ENCODE data around the gene CABLES1.
"Not testable (repeated sequence)": the region's sequence is repeated elsewhere in the genome, so short reads cannot be mapped to it uniquely, and the experiment has no call there.

Gene CABLES1

GRCh38 chr18:23239885-23240608 is 104.8 kb downstream of the CABLES1 start:
- no peak for DNase-seq (ENCODE audit: low read depth in 2 of 2)

- no peak for DNase-seq (ENCODE audit: low read depth in 2 of 2)
These were observed 105.3 kb downstream of the CABLES1 start for GRCh38 chr18:23240609-23240930.

GRCh38 chr18:23241833-23242496 is 106.7 kb downstream of the CABLES1 start:
- not testable (repeated sequence) for DNase-seq (ENCODE audit: low read depth in 2 of 2)

- DNase-seq (ENCODE audit: low read depth in 2 of 2) = no peak
These were observed 107.9 kb downstream of the CABLES1 start for GRCh38 chr18:23243178-23243577.

- DNase-seq (ENCODE audit: low read depth in 2 of 2) = no peak
These were observed 108.5 kb downstream of the CABLES1 start for GRCh38 chr18:23243816-23244215.

GRCh38 chr18:23244401-23244800 is 109.1 kb downstream of the CABLES1 start:
- no peak for DNase-seq (ENCODE audit: low read depth in 2 of 2)

GRCh38 chr18:23245461-23245860 is 110.2 kb downstream of the CABLES1 start:
- DNase-seq (ENCODE audit: low read depth in 2 of 2) = no peak

GRCh38 chr18:23247331-23247730 is 112.0 kb downstream of the CABLES1 start:
- no peak for DNase-seq (ENCODE audit: low read depth in 2 of 2)

GRCh38 chr18:23247896-23248295 is 112.6 kb downstream of the CABLES1 start:
- no peak for DNase-seq (ENCODE audit: low read depth in 2 of 2)

GRCh38 chr18:23248826-23249225 is 113.5 kb downstream of the CABLES1 start:
- no peak for DNase-seq (ENCODE audit: low read depth in 2 of 2)

- DNase-seq (ENCODE audit: low read depth in 2 of 2) = no peak
These were observed 114.1 kb downstream of the CABLES1 start for GRCh38 chr18:23249348-23249747.

- no peak for DNase-seq (ENCODE audit: low read depth in 2 of 2)
These were observed 115.8 kb downstream of the CABLES1 start for GRCh38 chr18:23250893-23251656.

- no peak for DNase-seq (ENCODE audit: low read depth in 2 of 2)
These were observed 118.3 kb downstream of the CABLES1 start for GRCh38 chr18:23253630-23254029.

GRCh38 chr18:23257137-23257536 is 121.9 kb downstream of the CABLES1 start:
- DNase-seq (ENCODE audit: low read depth in 2 of 2) = no peak

GRCh38 chr18:23257686-23258565 is 122.6 kb downstream of the CABLES1 start:
- DNase-seq (ENCODE audit: low read depth in 2 of 2) = no peak

- no peak for DNase-seq (ENCODE audit: low read depth in 2 of 2)
These were observed 123.5 kb downstream of the CABLES1 start for GRCh38 chr18:23258566-23259469.

- no peak for DNase-seq (ENCODE audit: low read depth in 2 of 2)
These were observed 124.7 kb downstream of the CABLES1 start for GRCh38 chr18:23259701-23260681.

GRCh38 chr18:23260926-23261590 is 125.8 kb downstream of the CABLES1 start:
- DNase-seq (ENCODE audit: low read depth in 2 of 2) = no peak
